Left forelimb (tissue), 1 donor: Measurements from ENCODE around the gene ALOX12B.
"Not testable (repeated sequence)": the region's sequence is repeated elsewhere in the genome, so short reads cannot be mapped to it uniquely, and the experiment has no call there.

ENCODE experiments used
- DNase-seq: peaks from one replicate; pipeline ENCODE4 v3.0.0-alpha.2; 2018; ENCODE audit warnings: low spot score

ALOX12B gene

DNA sequence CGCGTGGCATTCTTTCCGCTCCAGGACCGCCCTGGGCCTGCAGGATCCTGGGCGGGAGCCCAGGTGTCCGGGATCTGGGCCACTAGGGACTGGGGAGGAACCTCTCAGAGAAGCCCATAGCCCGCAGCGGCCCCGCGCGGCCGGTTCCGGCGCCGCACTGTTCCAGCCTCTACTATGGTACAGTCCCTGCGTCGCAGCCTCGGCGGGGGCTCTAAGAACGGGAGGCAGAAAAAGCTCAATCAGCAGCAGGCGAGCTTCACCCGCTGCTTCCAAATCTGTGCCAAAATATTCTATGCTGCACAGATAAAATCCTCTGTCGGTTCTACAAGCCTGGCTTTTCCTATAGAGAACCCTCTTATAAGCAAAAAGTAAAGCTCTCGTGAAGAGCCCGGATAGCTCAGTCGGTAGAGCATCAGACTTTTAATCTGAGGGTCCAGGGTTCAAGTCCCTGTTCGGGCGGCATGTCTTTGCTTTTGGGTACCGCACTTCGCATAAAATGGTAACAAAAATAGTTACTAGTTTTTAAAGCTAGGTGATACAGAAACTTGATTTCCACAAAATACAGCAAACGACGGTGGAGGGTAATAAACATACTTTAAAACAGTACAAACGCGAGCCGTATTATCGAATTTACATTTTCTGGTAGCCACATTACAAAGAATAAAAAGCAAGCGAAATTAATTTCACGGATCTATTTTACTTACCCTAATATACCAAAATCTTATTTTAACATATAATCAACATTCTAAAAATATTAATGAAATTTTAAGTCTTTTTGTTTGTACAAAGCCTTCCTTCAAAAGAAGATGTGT, 31.5 kb upstream of the ALOX12B start:
- DNase-seq: peak; percentile 91

DNA sequence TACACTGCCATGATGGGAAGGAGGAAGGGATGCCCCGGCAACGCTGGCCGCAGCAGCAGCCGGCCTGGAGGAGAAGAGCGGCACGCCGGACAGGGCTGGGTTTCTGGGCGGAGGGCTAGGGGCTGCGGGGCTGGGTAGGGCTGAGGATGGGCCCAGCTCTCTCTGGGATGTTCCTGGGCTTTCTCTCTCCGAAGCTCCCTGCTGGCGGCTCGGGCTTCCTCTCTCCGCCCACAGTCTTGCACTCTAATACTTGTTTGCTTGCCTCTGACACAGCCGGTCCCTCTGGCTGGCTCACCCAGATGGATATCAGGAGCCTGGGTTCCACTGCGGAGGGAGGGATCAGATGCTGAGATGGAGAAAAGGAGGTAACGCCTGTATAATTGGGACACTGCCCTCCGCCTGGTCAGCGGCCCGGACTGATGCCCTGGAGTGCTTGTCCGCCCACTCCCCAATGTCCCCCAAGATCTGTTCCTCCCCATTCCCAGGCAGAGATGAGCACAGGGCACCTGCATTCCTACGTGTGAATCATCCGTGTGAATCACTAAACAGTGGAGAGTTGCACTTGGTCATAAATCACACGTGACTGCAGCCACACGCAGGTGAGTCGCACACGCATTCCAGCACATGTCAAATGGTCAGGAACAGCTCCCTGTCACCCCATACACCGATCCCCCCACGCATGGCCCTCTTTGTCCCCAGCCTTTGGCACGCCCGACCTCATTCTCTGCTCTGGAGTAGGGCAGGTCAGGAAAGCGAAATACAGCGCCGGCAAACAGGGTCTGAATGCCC, 30.7 kb upstream of the ALOX12B start, which contains the start of gene ALOXE3:
Gene ALOXE3 (minus strand): TSS at position 535 of the 789 bp plus-strand sequence. CDS start 524 bp downstream, at position 11.
- no peak for DNase-seq

DNA sequence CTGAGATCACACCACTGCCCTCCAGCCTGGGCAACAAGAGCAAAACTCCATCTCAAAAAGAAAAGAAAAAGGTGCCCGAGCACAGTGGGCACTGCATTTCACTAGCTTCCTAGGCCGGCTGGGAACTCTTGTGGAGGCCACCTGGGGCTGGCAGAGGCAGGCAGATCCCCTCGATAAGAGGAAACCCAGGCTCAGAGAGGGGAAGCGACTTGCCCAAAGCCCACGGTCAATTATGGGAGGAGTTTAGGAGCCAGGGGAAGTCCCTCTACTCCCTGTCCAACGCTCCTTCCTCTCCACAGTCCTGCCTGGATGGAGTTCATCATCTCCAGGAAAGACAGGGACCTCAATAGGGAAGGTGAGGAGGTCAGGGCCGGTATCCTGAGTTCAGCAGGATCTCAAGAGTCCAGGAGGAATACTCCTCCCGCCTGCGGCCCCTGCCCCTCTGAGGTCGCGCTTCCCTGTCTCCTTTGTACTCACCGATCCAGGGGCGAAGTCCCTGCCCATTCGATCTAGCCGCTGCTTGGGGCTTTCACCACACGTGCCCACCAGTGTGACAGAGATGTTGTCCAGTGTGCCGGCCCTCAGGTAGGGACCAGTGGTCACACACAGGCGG, 30.0 kb upstream of the ALOX12B start:
- no peak for DNase-seq

DNA sequence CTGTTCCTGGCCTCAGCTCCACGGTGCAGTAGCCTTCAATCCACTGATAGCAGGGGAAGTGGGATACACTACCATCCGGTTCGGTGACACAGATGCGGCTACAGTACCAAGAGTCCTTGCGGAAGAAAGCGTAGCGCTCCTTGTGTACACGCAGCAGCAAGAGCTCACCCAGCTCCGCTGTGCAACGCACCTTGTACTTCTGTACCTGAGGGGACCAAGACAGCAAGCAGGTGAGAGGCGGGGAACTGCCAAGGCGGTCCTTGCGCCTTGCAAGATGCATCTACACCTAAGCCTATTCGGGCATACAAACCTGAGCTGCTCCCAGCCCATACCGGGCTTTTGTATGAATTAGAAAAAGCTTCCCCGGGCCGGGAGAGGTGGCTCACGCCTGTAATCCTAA, 29.3 kb upstream of the ALOX12B start:
- DNase-seq: no peak

DNA sequence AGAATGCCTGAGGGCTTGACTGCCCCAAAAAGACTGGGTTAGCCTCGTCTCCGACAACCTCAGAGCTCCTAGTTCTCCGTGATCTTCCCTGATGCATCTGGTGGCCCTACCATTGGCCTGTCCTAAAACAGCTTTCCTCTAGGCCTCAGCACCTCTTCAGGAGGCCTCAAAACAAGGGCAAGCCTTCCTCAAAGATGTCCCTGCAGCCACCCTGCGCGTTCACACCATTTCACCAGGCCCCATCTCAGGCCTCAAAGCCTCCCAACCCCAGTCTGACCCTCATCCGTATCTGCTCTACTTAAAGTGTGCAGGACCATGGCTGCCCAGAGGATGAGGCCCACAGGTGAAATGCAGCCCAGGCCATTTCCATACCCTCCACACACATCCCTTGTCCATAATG, 23.4 kb upstream of the ALOX12B start:
- no peak for DNase-seq

DNA sequence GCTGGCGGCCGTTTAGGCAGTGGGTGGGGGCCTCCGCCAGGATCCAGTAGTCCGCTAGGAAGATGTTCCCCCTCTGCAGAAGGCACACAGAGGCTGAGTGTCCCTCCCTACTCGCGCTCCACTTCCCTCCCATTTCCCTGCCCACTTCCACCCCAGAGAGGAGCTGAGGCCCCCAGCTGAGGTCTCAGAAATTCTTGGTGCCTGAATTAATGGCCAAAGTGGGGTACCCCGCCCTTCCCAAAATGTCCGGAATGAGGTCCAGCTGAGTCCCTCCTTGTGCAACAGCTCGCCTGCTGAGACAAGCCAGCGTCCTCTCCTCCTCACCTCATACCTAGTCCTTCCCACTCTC, 22.9 kb upstream of the ALOX12B start:
- DNase-seq: no peak

DNA sequence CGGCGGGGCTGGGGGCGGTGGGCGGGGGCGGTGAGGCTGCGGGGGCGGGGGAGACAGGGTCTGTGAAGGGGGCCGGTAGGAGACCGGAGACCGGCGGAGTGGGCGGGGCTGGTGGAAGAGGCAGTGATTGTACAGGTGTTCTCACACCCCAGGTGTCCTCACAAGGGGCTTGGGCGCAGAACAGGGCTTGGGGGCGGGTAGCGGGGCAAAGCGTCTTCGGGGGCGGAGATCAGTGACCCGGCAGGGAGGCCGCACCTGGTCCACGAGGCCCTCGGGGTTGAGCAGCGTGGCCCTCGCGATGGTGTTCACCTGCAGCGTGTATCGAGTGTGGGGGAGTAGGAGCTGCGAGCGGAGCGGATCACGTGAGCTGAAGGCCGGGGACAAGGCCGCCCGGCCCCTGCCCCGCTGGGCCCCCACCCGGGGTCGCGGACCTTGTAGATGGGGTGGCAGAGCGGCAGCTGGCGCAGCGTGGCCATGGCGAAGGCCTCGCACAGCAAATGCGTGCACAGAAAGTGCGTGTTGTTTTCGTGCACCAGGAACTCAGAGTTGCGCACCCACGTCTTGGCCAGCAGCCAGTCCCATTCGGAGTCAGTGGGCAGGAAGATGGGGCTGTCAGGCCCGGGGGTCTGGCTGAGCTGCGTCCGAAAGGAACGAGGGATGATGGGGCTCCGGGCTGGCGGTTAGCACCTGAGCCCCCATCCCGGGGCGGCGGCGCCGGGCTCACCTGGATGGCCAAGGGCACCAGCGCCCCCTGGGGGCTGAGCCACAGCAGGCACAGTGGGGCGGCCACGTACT, 22.3 kb upstream of the ALOX12B start:
- DNase-seq: no peak

DNA sequence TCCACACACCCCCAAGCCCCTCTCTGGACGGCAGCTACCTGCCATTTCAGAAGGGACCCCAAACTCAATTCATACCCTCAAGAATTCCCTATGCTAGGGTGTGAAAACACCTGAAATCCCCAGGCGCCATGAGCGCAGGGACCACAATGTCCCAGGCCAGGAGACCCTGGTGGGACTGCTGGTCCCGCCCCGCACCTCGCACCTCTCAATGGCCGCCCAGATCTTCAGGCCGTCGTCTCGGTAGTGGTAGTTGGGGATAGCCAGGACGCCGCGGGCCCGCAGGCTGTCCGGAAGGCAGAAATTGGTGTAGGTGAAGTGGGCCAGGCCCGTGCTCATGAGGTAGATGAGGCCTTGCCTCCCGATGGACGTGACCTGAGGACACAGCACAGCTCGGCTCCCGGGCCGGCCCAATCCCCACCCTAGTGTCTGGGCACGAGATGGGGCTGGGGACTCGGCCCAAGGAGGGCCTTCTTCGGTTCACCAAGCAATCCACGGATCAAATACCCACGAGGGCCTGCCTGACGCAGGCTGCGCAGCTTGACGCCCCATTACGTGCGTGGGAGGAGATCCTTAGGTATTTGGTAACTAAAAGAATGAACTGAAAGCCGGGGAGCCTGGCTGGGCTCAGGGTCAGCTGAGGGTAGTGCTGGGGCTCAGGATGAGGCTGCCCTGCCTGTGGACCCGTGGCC, 21.6 kb upstream of the ALOX12B start:
- DNase-seq: no peak

DNA sequence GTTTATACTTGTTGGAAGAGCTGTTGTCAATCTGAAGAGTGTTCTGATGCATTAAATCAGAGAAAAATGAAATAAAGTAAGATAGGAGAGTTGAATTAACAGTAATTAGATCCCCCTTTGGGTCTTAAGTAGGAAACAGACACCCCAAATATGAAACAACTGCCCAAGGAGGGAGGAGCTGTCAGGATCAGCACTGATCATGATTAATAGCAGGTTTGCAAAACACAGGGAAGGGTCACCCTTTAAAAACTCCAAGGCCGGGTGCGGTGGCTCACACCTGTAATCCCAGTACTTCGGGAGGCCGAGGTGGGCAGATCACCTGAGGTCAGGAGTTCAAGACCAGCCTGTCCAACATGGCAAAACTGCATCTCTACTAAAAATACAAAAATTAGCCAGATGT, 19.5 kb upstream of the ALOX12B start:
- DNase-seq: not testable (repeated sequence)

DNA sequence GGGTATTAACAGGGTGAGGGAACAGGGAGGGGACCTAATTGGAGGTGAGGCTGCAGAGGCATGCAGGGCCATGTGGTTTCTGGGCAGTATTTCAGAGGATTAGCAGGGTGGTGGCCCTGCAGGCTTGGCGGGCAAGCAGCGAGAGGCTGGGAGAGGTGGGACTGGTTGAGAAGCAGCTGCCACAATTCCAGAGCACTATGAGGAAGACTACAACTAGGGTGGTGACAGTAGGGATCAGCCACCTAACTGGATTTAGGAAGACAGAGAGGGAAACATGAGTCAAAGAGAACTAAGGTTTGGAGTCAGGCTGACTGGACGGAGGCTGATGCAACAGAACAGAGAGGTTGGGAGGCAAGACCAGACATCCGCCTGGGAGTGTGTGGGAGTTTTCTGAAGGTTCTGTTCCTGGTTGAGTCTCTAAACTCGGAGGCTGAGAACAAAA, 18.5 kb upstream of the ALOX12B start:
- no peak for DNase-seq

DNA sequence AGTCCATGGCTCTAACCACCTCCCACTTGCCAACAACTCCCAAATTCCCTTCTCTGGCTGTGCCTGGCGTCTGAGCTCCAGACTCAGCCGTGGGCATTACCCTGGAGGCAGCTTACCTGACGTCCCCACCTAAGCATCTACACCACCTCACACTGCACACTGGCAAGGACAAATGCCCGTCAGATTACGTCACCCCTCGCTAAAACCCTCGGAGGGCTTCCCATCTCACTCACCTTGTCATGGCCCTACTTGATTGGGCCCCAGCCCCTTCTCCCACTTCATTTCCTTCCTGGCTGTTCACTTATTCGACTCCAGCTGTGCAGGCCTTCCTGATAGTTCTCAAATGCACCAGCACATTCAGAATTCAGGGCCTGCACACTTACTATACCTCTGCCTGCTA, 17.4 kb upstream of the ALOX12B start:
- no peak for DNase-seq

DNA sequence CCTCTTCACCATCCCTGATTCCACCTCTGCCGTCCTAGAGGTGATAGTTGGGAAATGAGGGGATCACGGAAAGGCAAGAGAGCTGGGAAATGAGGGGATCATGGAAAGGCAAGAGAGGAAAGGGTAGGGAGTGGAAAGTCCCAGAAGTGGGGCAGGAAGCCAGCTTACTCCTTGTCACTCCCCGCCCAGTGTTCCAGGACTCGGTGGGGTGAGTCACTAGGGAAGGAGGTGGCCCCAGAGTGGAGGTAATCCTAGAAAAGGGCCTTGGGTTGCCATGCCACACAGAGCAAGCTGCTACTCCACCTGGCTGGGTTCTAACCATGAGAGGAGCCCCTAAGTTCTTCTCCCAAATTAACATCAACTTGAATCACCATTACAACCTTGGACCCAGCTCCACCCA, 16.0 kb upstream of the ALOX12B start:
- no peak for DNase-seq

DNA sequence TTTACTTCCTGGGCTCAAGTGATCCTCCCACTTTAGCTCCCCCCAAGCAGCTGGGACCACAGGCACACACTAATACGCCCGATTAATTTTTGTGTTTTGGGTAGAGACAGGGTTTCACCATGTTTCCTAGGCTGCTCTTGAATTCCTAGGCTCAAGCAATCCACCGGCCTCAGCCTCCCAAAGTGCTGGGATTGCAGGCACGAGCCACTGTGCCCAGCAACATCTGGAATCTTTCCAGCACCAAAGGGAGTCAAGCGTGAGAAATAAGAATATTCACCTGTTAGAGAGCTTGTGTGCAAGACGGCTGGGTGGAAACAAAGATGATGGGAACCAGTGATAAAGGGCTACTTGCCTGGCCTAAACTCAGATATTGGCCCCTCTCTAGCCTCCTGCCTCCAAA, 14.2 kb upstream of the ALOX12B start:
- DNase-seq: no peak

DNA sequence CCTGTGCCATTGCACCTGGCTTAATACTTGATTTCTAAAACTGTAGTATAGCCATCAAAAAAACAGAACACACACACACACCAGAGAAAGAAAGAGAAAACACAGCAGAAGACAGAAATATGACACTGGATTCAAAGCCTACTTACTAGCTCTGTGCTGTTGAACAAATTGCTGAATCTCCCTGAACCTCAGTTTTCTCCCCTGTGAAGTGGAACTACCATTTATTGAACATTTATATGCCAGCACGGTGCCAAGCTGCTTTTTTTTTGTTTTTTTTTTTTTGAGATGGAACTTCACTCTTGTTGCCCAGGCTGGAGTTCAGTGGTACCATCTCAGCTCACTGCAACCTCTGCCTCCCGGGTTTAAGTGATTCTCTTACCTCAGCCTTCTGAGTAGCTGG, 13.2 kb upstream of the ALOX12B start:
- DNase-seq: no peak

DNA sequence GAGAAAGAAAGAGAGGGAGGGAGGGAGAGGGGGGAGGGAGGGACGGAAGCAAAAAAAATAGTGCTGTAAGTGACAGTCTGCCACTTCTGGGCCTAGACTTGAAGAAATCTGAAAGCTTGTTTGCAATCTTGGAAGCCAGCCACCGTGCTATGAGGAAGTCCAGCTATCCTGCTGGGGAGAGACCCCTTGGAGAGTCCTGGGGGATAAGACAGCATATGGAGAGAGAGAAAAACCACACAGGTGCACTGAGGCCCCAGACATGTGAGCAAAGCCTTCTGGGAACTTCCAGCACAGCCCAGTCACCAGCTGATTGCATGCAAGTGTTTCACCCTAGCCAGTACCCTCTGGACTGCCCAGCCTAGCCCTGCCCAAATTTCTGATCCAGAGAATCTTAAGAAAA, 12.6 kb upstream of the ALOX12B start:
- DNase-seq: no peak

DNA sequence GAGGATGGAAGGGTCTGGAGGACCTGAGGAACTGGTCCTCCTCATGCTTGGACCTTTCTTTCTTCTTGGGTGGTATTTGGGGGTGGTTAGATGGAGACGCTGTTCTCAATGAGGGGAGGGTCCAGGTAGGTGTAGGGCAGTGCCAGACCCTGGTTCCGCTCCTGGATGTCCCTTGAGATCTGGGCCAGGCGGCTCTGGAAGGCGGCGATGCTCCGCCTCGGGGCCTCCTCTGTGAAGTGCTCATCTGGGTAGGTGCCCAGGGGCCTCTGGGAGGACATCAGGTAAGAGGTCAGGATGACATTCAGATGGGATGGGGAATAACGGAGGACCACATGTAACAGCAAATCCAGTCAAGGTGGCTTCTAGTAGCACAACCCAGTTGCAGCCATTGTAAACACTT, 9.0 kb upstream of the ALOX12B start:
- DNase-seq: no peak

DNA sequence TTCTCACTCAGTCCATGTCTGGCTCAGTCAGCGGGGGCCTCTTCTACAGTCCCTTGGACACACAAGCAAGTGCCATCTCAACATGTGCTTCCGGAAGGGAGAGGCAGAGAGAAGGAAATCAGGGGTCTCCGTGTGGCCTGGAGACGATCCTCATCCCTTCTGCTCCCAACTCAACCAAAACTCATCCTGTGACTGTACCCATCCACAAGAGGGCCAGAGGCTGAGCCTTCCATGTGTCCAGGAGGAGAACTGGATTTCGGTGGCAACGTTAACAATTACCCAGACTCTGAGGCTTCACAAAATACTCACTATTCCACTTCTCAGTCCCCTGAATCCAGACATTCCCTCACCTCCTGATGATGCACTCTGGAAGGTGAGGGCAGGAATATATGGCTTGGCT, 7.8 kb upstream of the ALOX12B start:
- no peak for DNase-seq

DNA sequence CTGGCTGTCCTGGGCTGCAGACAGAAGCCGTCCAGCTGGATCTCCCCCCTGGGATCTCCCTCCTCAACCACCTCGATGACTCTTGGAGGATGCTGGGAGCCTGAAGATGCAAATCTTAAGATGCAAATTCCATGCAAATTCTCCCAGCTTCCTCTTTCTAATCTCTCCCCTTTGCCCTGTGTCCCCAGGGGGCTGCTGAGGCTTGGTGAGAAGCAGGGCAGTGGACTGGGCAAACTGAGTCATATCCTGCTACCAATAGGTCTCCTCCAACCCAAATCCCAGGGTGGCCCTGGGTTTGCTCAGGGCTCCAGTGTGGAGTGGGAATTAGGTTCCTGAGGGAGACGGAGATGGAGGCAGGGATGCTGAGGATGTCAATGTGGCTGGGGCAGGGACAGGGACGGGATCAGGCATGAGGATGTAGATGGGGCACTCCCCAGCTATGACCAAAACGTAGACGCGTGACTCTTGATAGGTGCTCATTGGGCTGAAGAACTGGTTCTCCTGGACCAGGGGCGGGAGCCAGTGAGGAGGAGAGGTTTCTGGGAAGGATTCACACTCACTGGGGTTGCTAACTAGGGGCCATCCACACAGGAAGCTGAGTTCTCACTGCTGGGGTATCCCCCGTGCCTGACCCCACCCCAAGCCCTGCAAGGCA, 3.6 kb upstream of the ALOX12B start:
- DNase-seq: no peak

DNA sequence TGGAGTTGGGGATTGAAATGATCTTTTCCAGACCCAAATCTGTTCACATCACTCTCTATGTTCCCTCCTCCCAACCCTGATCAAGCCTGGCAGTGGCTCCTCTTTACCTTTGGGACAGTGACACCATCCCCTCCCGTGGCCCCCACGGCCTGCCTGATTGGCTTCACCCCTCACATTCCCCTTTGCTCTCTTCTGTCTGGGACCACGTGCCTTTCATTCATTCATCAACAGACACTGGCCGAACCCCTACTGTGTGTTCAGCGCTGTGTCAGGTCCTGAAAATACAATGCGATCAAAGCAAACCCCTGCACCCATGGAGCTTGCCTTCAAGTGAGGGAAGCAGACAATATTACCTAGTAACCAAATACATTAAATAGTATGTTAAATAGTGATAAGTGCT, 2.2 kb upstream of the ALOX12B start:
- DNase-seq: no peak

DNA sequence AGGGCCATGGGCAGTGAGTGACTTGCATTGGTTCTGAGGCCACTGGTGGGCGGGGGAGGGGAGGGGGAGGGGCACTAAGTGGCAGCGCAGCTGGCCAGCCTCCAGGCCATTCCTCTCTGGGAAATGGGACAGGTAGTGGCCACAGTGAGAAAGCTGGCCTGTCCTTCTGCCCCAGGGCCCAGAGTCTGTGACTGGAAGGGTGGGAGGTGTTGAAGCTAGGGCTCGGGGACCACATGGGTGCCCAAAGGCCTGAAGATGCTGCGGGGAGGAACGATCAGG, 375 bp upstream of the ALOX12B start:
- no peak for DNase-seq

DNA sequence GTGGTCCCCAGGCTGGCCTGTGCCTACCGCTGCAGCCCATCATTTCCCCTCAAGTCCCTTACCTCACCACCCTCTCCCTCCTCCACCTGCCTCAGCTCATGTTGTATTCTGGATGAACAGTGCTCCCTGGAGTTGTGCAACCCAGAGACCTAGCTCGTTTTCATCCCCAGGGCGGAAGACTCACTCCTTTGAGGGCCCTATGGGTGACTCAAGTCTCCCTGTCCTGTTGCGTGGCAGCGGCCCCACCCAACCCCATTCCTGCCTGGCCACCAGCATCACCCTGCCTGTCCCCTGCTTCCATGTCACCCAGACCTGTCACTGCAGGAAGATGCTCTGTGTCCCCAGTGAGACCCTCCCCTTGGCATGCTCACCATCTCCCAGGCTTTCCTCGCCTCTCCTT, 3.3 kb downstream of the ALOX12B start:
- no peak for DNase-seq
